GM18909 (cell line): ENCODE data around the gene NPHP4.

Source experiments
- ATAC-seq: cut with Tn5 transposase; IDR thresholded peaks from one replicate; pipeline ENCODE4 v1.9.1; 2021; ENCODE audit warnings: mild to moderate bottlenecking; ENCODE audit not compliant: unreplicated experiment, poor library complexity

The NPHP4 gene

GRCh38 chr1:5826601-5827000, 165.6 kb downstream of the NPHP4 start:
- no peak for ATAC-seq

DNA sequence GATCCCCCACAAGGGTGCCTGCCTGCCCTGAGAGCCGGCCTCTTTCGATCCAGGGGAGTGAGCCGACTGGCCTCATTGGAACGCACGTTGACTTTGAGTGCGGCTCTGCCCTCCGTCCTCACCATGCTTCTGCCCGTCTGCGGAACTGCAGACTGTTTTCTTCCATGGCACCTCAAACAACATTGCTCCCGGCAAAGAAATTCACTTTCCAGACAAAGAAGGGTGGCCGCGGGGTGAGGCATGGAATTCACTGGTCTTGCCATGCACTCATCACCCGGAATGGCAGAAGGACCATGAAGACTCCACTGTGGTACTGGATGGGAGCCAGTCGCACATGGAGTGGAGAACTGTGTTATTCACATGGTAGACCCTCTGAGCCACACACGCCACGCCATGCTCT, 169.5 kb downstream of the NPHP4 start:
- ATAC-seq, result no peak

DNA sequence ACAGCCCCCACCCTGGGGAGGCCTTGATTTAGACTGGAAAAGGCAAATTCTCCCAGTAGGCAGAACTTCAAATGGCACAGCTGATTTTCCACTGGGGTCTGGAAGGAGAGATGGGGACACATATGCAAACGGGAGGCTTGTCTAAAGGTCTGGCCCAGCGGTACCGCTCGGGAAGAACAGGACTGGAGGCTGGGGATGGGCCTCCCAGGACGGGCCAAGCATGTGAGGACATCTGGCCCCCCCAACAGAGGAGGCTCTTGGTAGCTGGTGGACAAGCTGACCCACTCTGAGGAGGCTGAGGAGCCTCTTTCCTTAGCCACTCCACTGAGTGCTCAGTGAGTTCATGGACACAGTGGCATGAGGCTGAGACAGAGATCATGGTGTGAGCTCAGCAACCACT, 170.0 kb downstream of the NPHP4 start:
- no peak for ATAC-seq

DNA sequence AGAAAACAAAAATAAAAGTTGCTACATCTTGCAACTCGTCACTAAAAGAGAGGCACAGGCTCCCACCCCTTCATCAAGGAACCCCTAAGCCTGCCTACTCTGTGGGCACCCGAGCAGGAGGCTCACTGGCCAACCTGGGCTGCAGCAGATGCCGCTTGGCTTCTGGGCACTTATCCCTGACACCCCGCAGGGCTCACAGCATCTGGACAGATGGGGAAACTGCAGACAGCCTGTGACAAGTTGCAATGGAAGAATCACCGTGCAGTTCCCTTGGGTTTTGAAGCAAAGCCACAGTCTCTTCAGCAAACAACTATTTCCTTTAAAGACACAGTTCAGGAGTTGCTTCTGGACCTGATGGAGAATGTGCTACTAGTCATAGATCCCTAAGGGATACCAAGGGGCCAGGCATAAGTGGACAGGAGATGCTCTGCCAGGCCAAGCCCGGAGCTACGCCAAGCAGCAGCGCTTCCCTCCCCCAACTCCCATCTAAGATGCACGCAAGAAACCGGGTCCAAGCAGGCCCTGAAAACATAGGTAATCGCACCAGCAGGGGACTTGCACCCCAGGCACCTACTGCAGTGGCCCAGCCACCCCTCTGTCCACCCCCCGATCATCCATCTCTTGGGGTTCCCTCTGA, 170.6 kb downstream of the NPHP4 start:
- ATAC-seq, result no peak

DNA sequence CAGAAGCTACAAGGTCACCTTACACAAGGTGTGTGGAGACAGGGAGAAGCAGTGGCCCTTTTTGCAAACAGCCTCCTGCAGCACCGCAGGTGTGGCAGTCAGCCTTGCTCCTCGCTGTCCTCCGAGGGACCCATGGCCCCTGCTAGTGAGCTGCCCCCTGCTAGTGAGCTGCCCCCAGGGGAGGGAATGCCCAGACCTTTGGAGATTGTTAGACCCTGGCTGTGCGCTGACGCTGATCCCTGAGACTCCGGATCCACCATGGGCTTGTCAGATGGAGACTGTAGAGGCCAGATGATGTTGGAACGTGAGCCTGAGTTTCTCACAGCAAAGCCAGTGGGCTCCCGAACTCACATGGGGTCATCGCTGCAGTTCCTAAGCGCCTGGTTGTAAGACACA, 172.2 kb downstream of the NPHP4 start:
- no peak for ATAC-seq

- no peak for ATAC-seq
Measured at GRCh38 chr1:5819391-5820025, 172.7 kb downstream of the NPHP4 start.

DNA sequence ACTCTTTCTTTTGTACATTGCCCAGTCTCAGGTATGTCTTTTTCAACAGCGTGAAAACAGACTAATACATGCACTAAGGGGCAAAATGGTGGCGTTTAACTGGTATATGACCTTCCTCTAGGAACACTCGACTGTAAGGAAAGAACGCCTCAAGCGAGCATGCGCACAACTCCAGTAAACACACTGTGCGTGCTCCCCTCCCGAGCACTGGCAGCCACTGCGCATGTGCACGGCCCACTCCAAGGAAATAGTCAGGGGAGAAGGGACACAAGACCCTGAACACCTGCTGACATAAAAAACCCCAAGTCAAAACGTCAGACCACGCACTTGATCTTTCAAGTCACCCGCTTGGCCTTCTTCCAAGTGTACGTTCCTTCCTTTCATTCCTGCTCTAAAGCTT, 173.5 kb downstream of the NPHP4 start:
- ATAC-seq, result no peak

DNA sequence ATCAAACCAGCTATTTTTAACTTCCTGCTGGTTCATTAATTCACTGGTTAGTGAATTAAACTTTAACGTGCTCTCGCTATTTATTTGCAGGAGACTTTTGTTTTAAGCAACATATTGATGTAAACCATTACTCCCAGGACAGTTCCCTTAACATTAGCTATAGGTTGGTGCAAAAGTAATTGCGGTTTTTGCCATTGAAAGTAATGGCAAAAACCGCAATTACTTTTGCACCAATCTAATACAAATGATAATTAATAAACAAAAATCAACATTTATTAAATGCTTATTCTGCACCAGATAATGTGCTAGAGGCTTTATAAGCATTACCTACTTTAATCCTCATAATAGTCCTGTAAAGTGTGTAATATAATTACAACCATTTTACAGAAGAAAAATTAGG, 176.5 kb downstream of the NPHP4 start:
- ATAC-seq, result no peak

DNA sequence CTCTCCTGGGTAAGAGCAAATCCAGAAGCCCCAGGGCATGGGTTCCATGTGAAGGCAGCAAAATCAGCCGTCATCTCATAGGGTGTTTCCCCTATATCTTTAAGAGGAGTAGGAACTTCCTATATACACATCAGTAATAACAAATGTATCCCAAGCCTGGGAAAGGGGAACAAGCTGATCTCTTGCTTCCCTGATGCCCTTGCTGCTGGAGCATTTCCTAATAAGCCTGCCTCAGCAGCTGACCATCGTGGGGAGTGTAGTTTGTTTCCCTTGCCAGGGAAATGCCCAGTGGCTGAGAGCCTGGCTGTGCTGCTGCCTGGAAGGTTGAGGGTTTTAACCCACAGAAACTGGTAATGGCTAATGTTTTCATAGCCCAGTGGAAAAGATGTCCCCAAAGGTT, 177.0 kb downstream of the NPHP4 start:
- ATAC-seq, result no peak

DNA sequence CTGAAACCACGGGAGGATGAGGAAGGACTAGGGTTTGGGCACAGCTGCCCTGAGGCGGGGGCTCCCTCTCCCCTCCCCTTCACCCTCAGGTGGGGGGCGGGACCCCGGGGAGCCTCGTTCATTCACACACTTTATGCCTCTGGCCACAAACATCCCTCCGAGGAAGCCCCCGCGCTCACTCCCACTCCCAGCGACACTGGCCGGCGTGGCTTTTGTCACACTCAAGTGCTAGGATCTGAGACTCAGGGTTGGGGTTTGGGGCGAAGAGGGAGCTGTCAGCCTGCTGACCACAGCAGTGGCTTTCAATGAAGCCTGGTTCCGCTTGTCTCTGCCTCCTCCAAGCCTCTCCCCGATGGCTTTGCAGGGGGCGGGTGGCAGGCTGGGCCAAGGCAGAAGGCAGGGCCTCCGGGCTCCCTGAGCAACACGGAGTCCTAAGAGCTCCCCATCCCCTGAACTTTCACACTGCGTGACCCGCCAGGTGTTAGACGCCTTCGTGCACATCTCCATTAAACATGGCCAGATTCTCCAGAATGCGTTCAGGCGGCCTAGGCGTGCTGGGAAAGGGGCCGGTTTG, 178.1 kb downstream of the NPHP4 start:
- no peak for ATAC-seq

DNA sequence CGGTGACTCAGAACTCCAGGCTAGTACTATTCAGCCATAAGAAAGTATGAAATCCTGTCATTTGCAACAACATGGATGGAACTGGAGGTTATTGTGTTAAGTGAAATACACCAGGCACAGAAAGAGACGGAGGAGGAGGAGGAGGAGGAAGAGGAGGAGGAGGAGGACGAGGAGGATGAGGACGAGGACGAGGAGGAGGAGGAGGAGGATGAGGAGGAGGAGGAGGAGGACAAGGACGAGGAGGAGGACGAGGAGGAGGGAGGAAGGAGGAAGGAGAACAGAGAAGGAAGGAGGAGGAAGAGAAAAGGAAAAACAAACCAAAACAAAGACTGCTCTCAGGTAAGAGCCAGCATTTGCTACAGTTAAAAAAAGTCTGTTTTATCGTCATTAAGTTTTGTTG, 178.7 kb downstream of the NPHP4 start:
- no peak for ATAC-seq
